ENCODE measurements around the gene VDR. TPM values are rescaled to one million over a fixed set of nuclear protein-coding genes. Genes with fewer than 3 reads are reported as not detected.

Gene VDR
- total RNA-seq, 4 donors from 2014 or later, result 62.3 to 191 (median 117) TPM

GRCh38 chr12:47793015-47793681, 111.6 kb downstream of the VDR start:
- in situ Hi-C loops (cut with MboI; ENCODE audit: low pct_ligation_motif_present in 1 of 4, low pct_unique_long_range_greater_than_20kb in 1 of 4, low sequenced_read_pairs in 3 of 4), result no loop called here
- Histone ChIP-seq H3K27me3 (no peaks in the 10 kb centered on the region), H3K27ac (no peak overlapping the region), H3K4me1 (no peaks in the 10 kb centered on the region), H3K36me3 (peaks cover 0 to 44% (median 18%) of the 10 kb centered on the region in 4 donors), H3K9me3 (no peaks in the 10 kb centered on the region), H3K4me3 (no peak overlapping the region)
- DNase-seq, result no peak
- no peak for TF ChIP-seq EP300 (IDR thresholded peaks at IDR 0.05; ENCODE audit: low read depth)
- no peak for TF ChIP-seq POLR2AphosphoS5 (IDR thresholded peaks at IDR 0.05)
- TF ChIP-seq POLR2A (IDR thresholded peaks at IDR 0.05), result no peak
- TF ChIP-seq CTCF (IDR thresholded peaks at IDR 0.05), result no peak
- intact Hi-C loops (cut with DNase I; ENCODE audit: low total_unique reads), result no loop called here
- 91% methylated on average over 12 of the region's 15 CpGs; no CpG with 5 or more reads in 1 of the 2 donors for WGBS, 2 donors (ENCODE audit: low coverage in 1 of 2)

- H3K27me3 ChIP-seq, result no peaks in the 10 kb centered on the region
- no peak overlapping the region for H3K27ac ChIP-seq
- H3K4me3 ChIP-seq, result no peak overlapping the region
- intact Hi-C loops (cut with DNase I; ENCODE audit: low total_unique reads), result no loop called here
- in situ Hi-C loops (cut with MboI; ENCODE audit: low pct_ligation_motif_present in 1 of 4, low pct_unique_long_range_greater_than_20kb in 1 of 4, low sequenced_read_pairs in 3 of 4), result no loop called here
- DNase-seq, result no peak
- H3K4me1 ChIP-seq, result no peaks in the 10 kb centered on the region
- 93 to 94% methylated on average over 3 to 16 of the region's 16 CpGs for WGBS, 2 donors (ENCODE audit: low coverage in 1 of 2)
- TF ChIP-seq POLR2AphosphoS5 (IDR thresholded peaks at IDR 0.05) (no peak), CTCF (IDR thresholded peaks at IDR 0.05) (no peak), EP300 (IDR thresholded peaks at IDR 0.05; ENCODE audit: low read depth) (no peak), POLR2A (IDR thresholded peaks at IDR 0.05) (no peak)
- H3K9me3 ChIP-seq, result no peaks in the 10 kb centered on the region
- peaks cover 0 to 43% (median 19%) of the 10 kb centered on the region in 4 donors for H3K36me3 ChIP-seq
Measured at GRCh38 chr12:47791874-47792273, 112.9 kb downstream of the VDR start.

Other genes starting within 250 kb of the VDR start
- gene RPAP3, start 199.0 kb downstream of the VDR start, total RNA-seq, result 10 to 100 TPM in 1 of 4 donors, 1 to 10 TPM in 3; 8.1 to 16.0 (median 9.3) TPM
- gene ENDOU, start 179.5 kb downstream of the VDR start, total RNA-seq, result under 1 TPM in 1 of 4 donors, not detected in 3; 0.32 TPM
- gene RAPGEF3, start 146.1 kb downstream of the VDR start, total RNA-seq, result 10 to 100 TPM in 2 of 4 donors, 1 to 10 TPM in 2; 8.1 to 51.7 (median 24.6) TPM
- gene SLC48A1, start 131.8 kb downstream of the VDR start, total RNA-seq, result 10 to 100 TPM; 19.9 to 76.7 (median 23.1) TPM
- 100 to 1,000 TPM in 1 of 4 donors, 10 to 100 TPM in 3; 19.4 to 133 (median 28.3) TPM for gene HDAC7, start 85.1 kb downstream of the VDR start, total RNA-seq
- 100 to 1,000 TPM in 2 of 4 donors, 10 to 100 TPM in 2; 51.9 to 258 (median 113) TPM for gene TMEM106C, start 58.6 kb upstream of the VDR start, total RNA-seq
- gene COL2A1, start 99.5 kb upstream of the VDR start, total RNA-seq, result 1 to 10 TPM in 2 of 4 donors, under 1 TPM in 2; 0.16 to 4.2 (median 1.9) TPM
- 10 to 100 TPM in 2 of 4 donors, 1 to 10 TPM in 2; 2.2 to 20.3 (median 10.5) TPM for gene SENP1, start 201.1 kb upstream of the VDR start, total RNA-seq
- 10 to 100 TPM; 21.7 to 48.8 (median 32.7) TPM for gene PFKM, start 214.4 kb upstream of the VDR start, total RNA-seq

Data from transverse colon (tissue), 4 donors.